Fibroblast of lung (primary cell): Measurements from ENCODE around the gene DDX39B. TPM values are rescaled to one million over a fixed set of nuclear protein-coding genes. Genes with fewer than 3 reads are reported as not detected.

Experiments used
- DNase-seq, 2 donors: peaks; one replicate each; pipeline versions ENCODE4 v3.0.0 to v3.0.0-alpha.2; 2010; ENCODE audit warnings: low read depth in 2 of 2
- H2AFZ ChIP-seq: 2 replicates; pipeline ENCODE4 v1.5.1; 2012; ENCODE audit warnings: low read length, control low read depth, inconsistent platforms
- H3K27ac ChIP-seq: 2 replicates; pipeline ENCODE4 v1.5.1; 2011; ENCODE audit warnings: low read length, control low read depth; ENCODE audit not compliant: insufficient read depth
- H3K27me3 ChIP-seq: 2 replicates; pipeline ENCODE4 v1.5.1; 2011; ENCODE audit warnings: mild to moderate bottlenecking, low read length; ENCODE audit not compliant: control insufficient read depth, insufficient read depth
- H3K36me3 ChIP-seq: 2 replicates; pipeline ENCODE4 v1.5.1; 2011; ENCODE audit warnings: low read length; ENCODE audit not compliant: control insufficient read depth, insufficient read depth
- H3K4me1 ChIP-seq: 2 replicates; pipeline ENCODE4 v1.5.1; 2011; ENCODE audit warnings: low read length; ENCODE audit not compliant: control insufficient read depth, insufficient read depth; ENCODE audit errors: extremely low read depth
- H3K4me2 ChIP-seq: 2 replicates; pipeline ENCODE4 v1.5.1; 2011; ENCODE audit warnings: low read length, control low read depth; ENCODE audit not compliant: insufficient read depth; ENCODE audit errors: extremely low read depth
- H3K4me3 ChIP-seq, 4 experiments: fragments of 200-600 bp in 1 of 4; sonication (generic) in 1 of 4; replicated peaks in 1 of 4; 2 replicates each; pipeline ENCODE4 v1.5.1; 2011 to 2016; ENCODE audit warnings: low read length in 4 of 4, low read depth in 3 of 4, mild to moderate bottlenecking in 3 of 4, control low read depth in 2 of 4, inconsistent platforms in 1 of 4, mixed read lengths in 1 of 4; ENCODE audit not compliant: insufficient read depth in 1 of 4; ENCODE audit errors: control extremely low read depth in 1 of 4
- H3K79me2 ChIP-seq: 2 replicates; pipeline ENCODE4 v1.5.1; 2012; ENCODE audit warnings: mild to moderate bottlenecking, low read length, inconsistent platforms; ENCODE audit not compliant: control insufficient read depth, insufficient read depth
- H3K9ac ChIP-seq: 2 replicates; pipeline ENCODE4 v1.5.1; 2011; ENCODE audit warnings: mild to moderate bottlenecking, low read length, control low read depth; ENCODE audit not compliant: insufficient read depth
- H3K9me3 ChIP-seq: 2 replicates; pipeline ENCODE4 v1.5.1; 2012; ENCODE audit warnings: low read depth, low read length; ENCODE audit not compliant: control insufficient read depth, insufficient read depth
- H4K20me1 ChIP-seq: 2 replicates; pipeline ENCODE4 v1.5.1; 2011; ENCODE audit warnings: low read length; ENCODE audit not compliant: control insufficient read depth, insufficient read depth; ENCODE audit errors: extremely low read depth
- CTCF ChIP-seq, 2 donors: IDR thresholded peaks in 1 of 2; conservative IDR thresholded peaks in 1 of 2; 1 replicate in 1 of 2; 2 replicates in 1 of 2; pipeline ENCODE4 v1.5.1; 2011 to 2012; ENCODE audit warnings: low read length in 2 of 2, control low read depth in 1 of 2, inconsistent platforms in 1 of 2, low read depth in 1 of 2, mild to moderate bottlenecking in 1 of 2
- EZH2 ChIP-seq: IDR thresholded peaks from 2 replicates; pipeline ENCODE4 v1.5.1; 2012; ENCODE audit warnings: low read length, control low read depth, mild to moderate bottlenecking; ENCODE audit errors: missing control alignments
- polyA plus RNA-seq, 2 donors: library from polyadenylated mRNA; depleted of rRNA in 1 of 2; stranded (reverse) in 1 of 2; unstranded in 1 of 2; fragments of >200 nt; gene quantifications; 2 replicates each; pipeline ENCODE4 v1.2.1, GENCODE V29; 2011 to 2012; ENCODE audit warnings: missing spikeins in 1 of 2
- total RNA-seq: library from RNA; depleted of rRNA; stranded (reverse); fragments of >200 nt; gene quantifications from 2 replicates; pipeline ENCODE4 v1.2.1, GENCODE V29; 2014

The DDX39B gene
- total and polyA plus RNA-seq, 2 donors (not counting 1 experiment from before 2014, with no cell fraction given), result 323 to 370 TPM

GRCh38 chr6:31559606-31559957, 17.8 kb upstream of the DDX39B start:
- Histone ChIP-seq H4K20me1 (no peaks in the 10 kb centered on the region), H3K36me3 (peaks cover 6% of the 10 kb centered on the region), H3K27me3 (no peaks in the 10 kb centered on the region), H3K79me2 (no peaks in the 10 kb centered on the region), H3K4me1 (peaks cover 11% of the 10 kb centered on the region), H3K27ac (peak overlapping the region; percentile 27), H2AFZ (no peak overlapping the region), H3K4me3 (no peak overlapping the region), H3K9ac (no peak overlapping the region), H3K4me2 (no peak overlapping the region), H3K9me3 (no peaks in the 10 kb centered on the region)
- TF ChIP-seq EZH2 (no peak), CTCF (conservative IDR thresholded peaks at IDR 0.05 in 1 of 2, IDR thresholded peaks at IDR 0.05 in 1 of 2; ENCODE audit: low read depth in 1 of 2, low read length in 2 of 2) (no peak)
- no peak for DNase-seq

GRCh38 chr6:31558631-31559500, 17.1 kb upstream of the DDX39B start:
- no peak for TF ChIP-seq EZH2
- no peak for TF ChIP-seq CTCF (conservative IDR thresholded peaks at IDR 0.05 in 1 of 2, IDR thresholded peaks at IDR 0.05 in 1 of 2; ENCODE audit: low read depth in 1 of 2, low read length in 2 of 2)
- peak in 1 of 2 donors; percentile 29 for DNase-seq
- Histone ChIP-seq H3K27ac (peak overlapping the region; percentile 27), H3K4me3 (no peak overlapping the region), H3K9ac (no peak overlapping the region), H3K79me2 (no peaks in the 10 kb centered on the region), H4K20me1 (no peaks in the 10 kb centered on the region), H3K4me1 (peaks cover 11% of the 10 kb centered on the region), H3K27me3 (no peaks in the 10 kb centered on the region), H3K36me3 (peaks cover 6% of the 10 kb centered on the region), H2AFZ (no peak overlapping the region), H3K4me2 (no peak overlapping the region), H3K9me3 (no peaks in the 10 kb centered on the region)

- Histone ChIP-seq H3K79me2 (no peaks in the 10 kb centered on the region), H3K27me3 (no peaks in the 10 kb centered on the region), H3K4me1 (peaks cover 11% of the 10 kb centered on the region), H3K36me3 (peaks cover 6% of the 10 kb centered on the region), H3K27ac (no peak overlapping the region), H4K20me1 (no peaks in the 10 kb centered on the region), H3K9me3 (no peaks in the 10 kb centered on the region), H3K4me2 (no peak overlapping the region), H3K4me3 (no peak overlapping the region), H3K9ac (no peak overlapping the region), H2AFZ (no peak overlapping the region)
- no peak for TF ChIP-seq CTCF (conservative IDR thresholded peaks at IDR 0.05 in 1 of 2, IDR thresholded peaks at IDR 0.05 in 1 of 2; ENCODE audit: low read depth in 1 of 2, low read length in 2 of 2)
- TF ChIP-seq EZH2, result no peak
- no peak for DNase-seq
These were observed 16.5 kb upstream of the DDX39B start for GRCh38 chr6:31558318-31558625.
